Measurements from ENCODE around the gene DLEC1. TPM values are rescaled to one million over a fixed set of nuclear protein-coding genes. Genes with fewer than 3 reads are reported as not detected.

Gene DLEC1
- total RNA-seq, 2 experiments from 2014 or later: 0.19 to 0.46 TPM

DNA sequence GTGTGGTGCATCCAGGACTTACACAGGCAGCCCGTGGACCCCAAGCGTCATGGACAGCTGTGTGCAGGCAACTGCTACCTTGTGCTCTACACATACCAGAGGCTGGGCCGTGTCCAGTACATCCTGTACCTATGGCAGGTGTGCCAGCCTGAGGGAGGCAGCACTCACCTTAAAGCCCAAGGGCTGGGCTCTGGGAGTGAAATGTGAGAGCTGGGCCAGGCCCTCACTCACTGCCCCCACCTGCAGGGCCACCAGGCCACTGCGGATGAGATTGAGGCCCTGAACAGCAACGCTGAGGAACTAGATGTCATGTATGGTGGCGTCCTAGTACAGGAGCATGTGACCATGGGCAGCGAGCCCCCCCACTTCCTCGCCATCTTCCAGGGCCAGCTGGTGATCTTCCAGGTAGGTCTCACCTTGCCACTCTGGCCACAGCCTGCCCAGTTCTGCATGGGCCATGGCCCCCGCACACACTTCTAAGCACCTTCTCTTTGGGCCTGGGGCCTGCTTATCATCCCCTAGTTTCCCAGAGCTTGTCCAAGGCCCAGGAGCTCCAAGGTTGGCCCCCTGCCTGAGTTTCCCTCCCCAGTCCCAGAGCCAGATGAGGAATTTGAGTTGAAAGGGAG is 37.4 kb upstream of the DLEC1 start:
- no peak for DNase-seq
- no peak for ATAC-seq
- peaks cover 20% of the 10 kb centered on the region for H3K36me3 Mint-ChIP-seq (ENCODE audit: low read depth)
- ChIA-PET CTCF (interaction anchor here (0.5 to 1.1 kb wide), 2 partner anchors 28 to 654 kb away, joined by 3 to 4 read pairs; no protein-coding TSS in a partner anchor), POLR2A (no interaction called here)
- H3K4me3 Mint-ChIP-seq: no peak overlapping the region
- H3K27ac Mint-ChIP-seq: no peak overlapping the region
- H3K9me3 Mint-ChIP-seq (ENCODE audit: low read depth): no peaks in the 10 kb centered on the region
- H3K4me1 Mint-ChIP-seq: peaks cover 28% of the 10 kb centered on the region
- intact Hi-C loops (cut with DNase I, micrococcal nuclease): no loop called here
- H3K27me3 Mint-ChIP-seq: no peaks in the 10 kb centered on the region

DNA sequence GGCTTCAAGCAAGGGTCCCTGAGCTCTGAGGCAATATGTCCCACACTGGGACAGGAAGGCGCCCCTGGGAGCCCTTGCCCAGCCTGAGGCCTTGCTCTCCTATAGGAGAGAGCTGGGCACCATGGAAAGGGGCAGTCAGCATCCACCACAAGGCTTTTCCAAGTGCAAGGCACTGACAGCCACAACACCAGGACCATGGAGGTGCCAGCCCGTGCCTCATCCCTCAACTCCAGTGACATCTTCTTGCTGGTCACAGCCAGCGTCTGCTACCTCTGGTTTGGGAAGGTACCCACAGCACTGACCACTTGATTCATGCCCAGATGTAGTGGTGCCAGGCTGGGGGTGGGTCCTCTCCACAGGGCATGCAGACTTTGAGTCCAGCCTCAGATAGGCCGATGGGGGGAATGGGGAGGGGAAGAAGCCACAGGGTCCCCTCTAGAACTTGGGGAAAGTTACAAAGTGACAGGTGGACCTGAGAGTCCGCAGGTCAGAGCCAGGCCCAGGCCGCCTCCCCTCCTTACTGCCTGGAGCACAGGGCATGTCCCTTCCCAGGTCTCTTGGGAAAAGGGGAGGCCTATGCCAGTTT is 36.6 kb upstream of the DLEC1 start:
- no peaks in the 10 kb centered on the region for H3K9me3 Mint-ChIP-seq (ENCODE audit: low read depth)
- no peaks in the 10 kb centered on the region for H3K27me3 Mint-ChIP-seq
- no peak for DNase-seq
- intact Hi-C loops (cut with DNase I, micrococcal nuclease): no loop called here
- peaks cover 24% of the 10 kb centered on the region for H3K4me1 Mint-ChIP-seq
- ChIA-PET POLR2A (no interaction called here), CTCF (interaction anchor here (0.5 to 2.0 kb wide), 2 partner anchors 18 to 653 kb away, joined by 3 to 9 read pairs; no protein-coding TSS in a partner anchor)
- no peak overlapping the region for H3K4me3 Mint-ChIP-seq
- H3K36me3 Mint-ChIP-seq (ENCODE audit: low read depth): peaks cover 15% of the 10 kb centered on the region
- ATAC-seq: no peak
- H3K27ac Mint-ChIP-seq: peak overlapping the region; percentile 31

DNA sequence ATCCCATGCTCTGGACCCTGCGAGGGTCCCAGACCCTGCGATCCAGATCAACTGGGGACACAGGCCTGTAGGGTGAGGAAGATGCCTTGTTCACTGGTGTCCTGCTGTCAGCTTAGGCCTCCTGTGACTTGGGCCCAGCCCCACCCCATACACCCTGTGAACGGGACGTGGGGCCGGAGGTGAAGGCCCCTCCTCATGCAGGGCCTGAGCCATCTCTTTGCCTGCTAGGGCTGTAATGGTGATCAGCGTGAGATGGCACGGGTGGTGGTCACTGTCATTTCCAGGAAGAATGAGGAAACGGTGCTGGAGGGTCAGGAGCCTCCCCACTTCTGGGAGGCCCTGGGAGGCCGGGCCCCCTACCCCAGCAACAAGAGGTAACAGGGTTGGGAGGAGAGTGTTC is 36.1 kb upstream of the DLEC1 start:
- DNase-seq (peak; percentile 4), ATAC-seq (no peak)
- peaks cover 24% of the 10 kb centered on the region for H3K4me1 Mint-ChIP-seq
- no peaks in the 10 kb centered on the region for H3K27me3 Mint-ChIP-seq
- H3K36me3 Mint-ChIP-seq (ENCODE audit: low read depth): peaks cover 15% of the 10 kb centered on the region
- no peaks in the 10 kb centered on the region for H3K9me3 Mint-ChIP-seq (ENCODE audit: low read depth)
- H3K4me3 Mint-ChIP-seq: no peak overlapping the region
- ChIA-PET CTCF (interaction anchor here (1.5 to 2.0 kb wide), 2 partner anchors 17 to 23 kb away, joined by 4 to 9 read pairs; no protein-coding TSS in a partner anchor), POLR2A (no interaction called here)
- H3K27ac Mint-ChIP-seq: peak overlapping the region; percentile 42
- intact Hi-C loops (cut with DNase I, micrococcal nuclease): loop anchor here in 1 of 2 experiments (1.0 kb wide), 1 partner anchor 29 kb away; no protein-coding TSS in a partner anchor

DNA sequence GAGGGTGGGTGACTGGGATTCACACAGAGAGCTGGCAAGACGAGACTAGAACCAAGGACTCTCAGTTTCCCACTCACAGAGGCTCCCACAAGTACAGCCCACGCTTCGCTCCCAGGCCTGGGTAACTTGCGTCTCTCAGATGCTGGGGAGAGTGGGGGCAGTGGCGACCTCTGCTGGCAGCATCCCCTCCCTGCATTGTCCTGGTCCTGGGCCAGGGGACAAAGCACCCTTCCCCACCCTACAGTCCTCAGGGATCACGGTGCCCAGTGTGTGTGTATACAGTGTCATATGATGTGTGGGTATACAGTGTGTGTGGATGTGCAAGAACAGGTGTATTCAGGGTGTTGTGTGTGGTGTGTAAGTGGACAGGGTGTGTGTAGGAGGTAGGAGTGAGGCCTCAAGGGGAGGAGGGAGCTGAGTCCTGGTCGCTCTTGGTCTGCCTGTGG is 35.6 kb upstream of the DLEC1 start:
- Mint-ChIP-seq H3K4me3 (no peak overlapping the region), H3K27ac (peak overlapping the region; percentile 0), H3K9me3 (ENCODE audit: low read depth) (no peaks in the 10 kb centered on the region), H3K36me3 (ENCODE audit: low read depth) (peaks cover 15% of the 10 kb centered on the region), H3K27me3 (no peaks in the 10 kb centered on the region), H3K4me1 (peaks cover 19% of the 10 kb centered on the region)
- POLR2A ChIA-PET: no interaction called here
- CTCF ChIA-PET: interaction anchor here (0.8 to 2.0 kb wide), 5 partner anchors 17 to 503 kb away, joined by 3 to 9 read pairs (median 4); no protein-coding TSS in a partner anchor
- DNase-seq (peak; percentile 72), ATAC-seq (peak; percentile 31)
- intact Hi-C loops (cut with DNase I, micrococcal nuclease): loop anchor here in 1 of 2 experiments (1.0 kb wide), 1 partner anchor 29 kb away; no protein-coding TSS in a partner anchor

DNA sequence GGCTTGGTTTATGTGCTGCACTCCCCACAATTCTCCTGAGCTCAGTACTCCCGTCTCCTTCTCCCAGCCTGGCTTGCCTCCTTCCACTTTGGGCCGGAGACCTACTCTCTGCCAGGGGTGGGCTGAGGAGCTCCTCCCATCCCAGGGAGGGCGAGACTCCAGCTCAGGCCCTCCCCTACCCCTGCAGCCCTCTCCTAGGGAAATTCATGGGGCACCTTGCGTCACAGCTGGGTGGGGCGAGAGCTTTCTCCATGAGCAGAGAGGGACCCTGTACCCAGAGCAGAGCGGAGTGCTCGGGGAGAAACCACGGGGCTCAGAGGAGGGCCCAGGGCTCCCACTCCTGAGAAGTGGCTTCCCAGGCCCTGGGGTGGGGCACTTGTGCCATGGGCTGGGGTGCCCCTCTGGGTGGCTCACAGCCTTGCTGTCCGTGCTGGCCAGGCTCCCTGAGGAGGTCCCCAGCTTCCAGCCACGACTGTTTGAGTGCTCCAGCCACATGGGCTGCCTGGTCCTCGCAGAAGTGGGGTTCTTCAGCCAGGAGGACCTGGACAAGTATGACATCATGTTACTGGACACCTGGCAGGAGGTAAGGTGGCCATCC is 35.1 kb upstream of the DLEC1 start:
- Mint-ChIP-seq H3K4me3 (no peak overlapping the region), H3K9me3 (ENCODE audit: low read depth) (no peaks in the 10 kb centered on the region), H3K4me1 (peaks cover 15% of the 10 kb centered on the region), H3K27me3 (no peaks in the 10 kb centered on the region), H3K36me3 (ENCODE audit: low read depth) (peaks cover 15% of the 10 kb centered on the region), H3K27ac (peak overlapping the region; percentile 0)
- ChIA-PET POLR2A (no interaction called here), CTCF (interaction anchor here (0.8 to 2.0 kb wide), 5 partner anchors 16 to 502 kb away, joined by 3 to 9 read pairs (median 4); no protein-coding TSS in a partner anchor)
- intact Hi-C loops (cut with DNase I, micrococcal nuclease): loop anchor here in 1 of 2 experiments (1.0 kb wide), 1 partner anchor 30 kb away; no protein-coding TSS in a partner anchor
- DNase-seq: no peak
- no peak for ATAC-seq

DNA sequence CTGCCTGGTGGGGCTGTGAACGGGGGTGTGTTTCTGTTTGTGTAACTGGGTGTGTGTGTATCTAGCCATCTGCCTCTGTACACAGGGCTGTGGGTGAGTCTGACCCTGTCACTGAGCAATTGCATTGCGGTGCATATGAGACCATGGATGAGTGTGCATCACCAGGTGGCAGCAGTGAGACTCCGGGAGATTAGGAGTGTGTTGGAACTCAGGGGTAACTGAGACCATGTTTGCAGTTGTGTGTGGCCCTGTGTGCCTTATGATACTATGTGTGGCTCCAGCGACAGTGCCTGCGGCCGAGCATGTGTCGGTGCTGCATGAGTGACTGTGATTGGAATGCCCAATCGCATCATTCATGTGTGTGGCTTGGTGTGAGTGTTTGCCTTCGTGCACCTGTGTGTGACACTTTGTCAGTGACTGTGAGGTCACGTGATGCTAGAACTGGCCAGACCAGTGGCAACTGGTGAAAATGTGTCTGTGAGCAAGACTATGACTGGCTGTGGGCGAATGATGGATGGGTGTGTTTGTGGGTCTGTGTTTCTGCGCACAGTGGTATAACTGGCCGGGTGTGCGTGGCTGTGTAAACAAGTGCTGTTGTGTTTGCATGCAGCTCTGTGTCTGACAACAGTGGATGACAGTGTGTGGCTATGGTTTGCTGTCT is 34.5 kb upstream of the DLEC1 start:
- no peak overlapping the region for H3K4me3 Mint-ChIP-seq
- H3K4me1 Mint-ChIP-seq: peaks cover 9% of the 10 kb centered on the region
- H3K27ac Mint-ChIP-seq: peak overlapping the region; percentile 29
- no peaks in the 10 kb centered on the region for H3K9me3 Mint-ChIP-seq (ENCODE audit: low read depth)
- intact Hi-C loops (cut with DNase I, micrococcal nuclease): no loop called here
- POLR2A ChIA-PET: interaction anchor here (0.6 kb wide), 1 partner anchor 57 kb away, joined by 3 read pairs; no protein-coding TSS in a partner anchor
- DNase-seq (peak; percentile 76), ATAC-seq (peak; percentile 85)
- peaks cover 14% of the 10 kb centered on the region for H3K36me3 Mint-ChIP-seq (ENCODE audit: low read depth)
- CTCF ChIA-PET: interaction anchor here (0.8 to 2.0 kb wide), 5 partner anchors 16 to 502 kb away, joined by 3 to 9 read pairs (median 4); no protein-coding TSS in a partner anchor
- no peaks in the 10 kb centered on the region for H3K27me3 Mint-ChIP-seq

DNA sequence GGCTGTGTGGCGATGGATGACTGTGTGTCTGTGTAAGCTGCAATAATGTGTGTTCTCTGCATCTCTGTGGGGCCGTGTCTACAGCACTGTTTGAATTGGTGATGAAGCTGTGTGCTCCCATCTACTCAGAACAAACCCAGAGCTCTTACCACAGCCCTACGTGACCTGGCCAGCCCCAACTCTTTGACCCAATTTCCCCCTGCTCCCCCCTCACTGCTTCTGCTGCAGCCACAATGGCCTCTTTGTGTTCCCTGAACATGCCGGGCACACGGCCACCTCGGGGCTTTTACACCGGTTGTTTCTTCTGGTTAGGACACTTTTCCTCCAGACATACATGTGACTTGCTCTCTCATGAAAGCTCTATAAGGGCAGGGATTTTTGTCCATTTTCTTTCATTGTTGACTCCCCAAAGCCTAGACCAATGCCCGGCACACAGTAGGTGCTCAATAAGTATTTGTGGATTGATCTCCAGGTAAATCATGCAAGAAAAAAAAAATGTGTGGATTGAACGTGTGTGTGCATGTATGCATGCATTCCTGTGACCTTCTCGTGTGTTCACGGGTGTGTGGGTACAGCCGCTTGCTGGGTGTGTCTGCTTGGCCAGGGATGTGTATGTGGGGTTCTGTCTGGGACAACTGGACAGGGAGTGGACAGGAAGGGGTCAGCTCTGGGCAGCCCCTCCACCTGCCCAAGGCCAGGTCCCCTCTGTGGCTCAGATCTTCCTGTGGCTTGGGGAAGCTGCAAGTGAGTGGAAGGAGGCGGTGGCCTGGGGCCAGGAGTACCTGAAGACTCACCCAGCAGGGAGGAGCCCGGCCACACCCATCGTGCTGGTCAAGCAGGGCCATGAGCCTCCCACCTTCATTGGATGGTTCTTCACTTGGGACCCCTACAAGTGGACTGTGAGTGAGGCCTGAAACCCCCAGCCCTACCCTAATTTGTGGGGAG is 33.7 kb upstream of the DLEC1 start:
- Mint-ChIP-seq H3K36me3 (ENCODE audit: low read depth) (peaks cover 11% of the 10 kb centered on the region), H3K27ac (peak overlapping the region; percentile 29), H3K4me3 (no peak overlapping the region), H3K4me1 (peaks cover 9% of the 10 kb centered on the region), H3K9me3 (ENCODE audit: low read depth) (no peaks in the 10 kb centered on the region), H3K27me3 (no peaks in the 10 kb centered on the region)
- no peak for ATAC-seq
- ChIA-PET CTCF (interaction anchor here (0.9 kb wide), 1 partner anchor 31 kb away, joined by 4 read pairs; no protein-coding TSS in a partner anchor), POLR2A (interaction anchor here (0.6 to 0.7 kb wide), 2 partner anchors 57 to 706 kb away, joined by 3 to 10 read pairs; no protein-coding TSS in a partner anchor)
- intact Hi-C loops (cut with DNase I, micrococcal nuclease): no loop called here
- no peak for DNase-seq

DNA sequence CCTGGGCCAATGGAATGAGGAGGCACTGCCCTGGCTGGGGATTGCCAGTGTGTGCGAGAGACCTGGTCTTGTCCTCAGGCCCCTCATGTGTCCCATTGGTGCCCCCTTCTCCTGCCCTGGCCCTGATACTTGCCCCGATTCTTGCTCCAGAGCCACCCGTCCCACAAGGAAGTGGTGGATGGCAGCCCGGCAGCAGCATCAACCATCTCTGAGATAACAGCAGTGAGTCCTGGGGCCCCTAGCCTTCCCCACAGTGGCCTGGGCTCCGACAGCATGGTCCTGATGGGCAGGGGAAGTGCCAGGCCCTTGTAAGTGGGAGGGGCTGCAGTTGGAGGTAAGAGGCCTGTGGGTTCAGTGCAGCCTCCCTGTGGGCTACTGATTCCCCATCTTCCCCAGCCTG is 33.0 kb upstream of the DLEC1 start:
- ATAC-seq: no peak
- Mint-ChIP-seq H3K4me1 (peaks cover 9% of the 10 kb centered on the region), H3K9me3 (ENCODE audit: low read depth) (no peaks in the 10 kb centered on the region), H3K27me3 (no peaks in the 10 kb centered on the region), H3K4me3 (no peak overlapping the region), H3K36me3 (ENCODE audit: low read depth) (peaks cover 11% of the 10 kb centered on the region), H3K27ac (no peak overlapping the region)
- ChIA-PET CTCF (no interaction called here), POLR2A (interaction anchor here (0.7 kb wide), 1 partner anchor 707 kb away, joined by 10 read pairs; no protein-coding TSS in a partner anchor)
- intact Hi-C loops (cut with DNase I, micrococcal nuclease): no loop called here
- no peak for DNase-seq

DNA sequence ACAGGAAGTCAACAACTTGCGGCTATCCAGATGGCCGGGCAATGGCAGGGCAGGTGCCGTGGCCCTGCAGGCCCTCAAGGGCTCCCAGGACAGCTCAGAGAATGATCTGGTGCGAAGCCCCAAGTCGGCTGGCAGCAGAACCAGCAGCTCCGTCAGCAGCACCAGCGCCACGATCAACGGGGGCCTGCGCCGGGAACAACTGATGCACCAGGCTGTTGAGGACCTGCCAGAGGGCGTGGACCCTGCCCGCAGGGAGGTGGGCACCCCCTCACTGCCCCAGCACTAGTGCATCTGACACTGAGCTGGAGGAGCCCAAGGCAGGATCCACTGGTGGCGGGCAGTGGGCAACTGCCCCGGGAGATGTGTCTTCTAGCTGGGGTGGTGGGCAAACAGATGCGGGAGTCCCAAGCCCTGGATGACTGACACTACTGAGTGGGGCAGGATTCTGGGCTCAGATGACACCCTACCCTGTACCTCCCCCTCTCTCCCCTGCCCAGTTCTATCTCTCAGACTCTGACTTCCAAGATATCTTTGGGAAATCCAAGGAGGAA is 32.5 kb upstream of the DLEC1 start:
- POLR2A ChIA-PET: no interaction called here
- DNase-seq (no peak), ATAC-seq (no peak)
- Mint-ChIP-seq H3K27ac (no peak overlapping the region), H3K9me3 (ENCODE audit: low read depth) (no peaks in the 10 kb centered on the region), H3K36me3 (ENCODE audit: low read depth) (peaks cover 11% of the 10 kb centered on the region), H3K4me1 (peaks cover 9% of the 10 kb centered on the region), H3K4me3 (no peak overlapping the region), H3K27me3 (no peaks in the 10 kb centered on the region)
- intact Hi-C loops (cut with DNase I, micrococcal nuclease): no loop called here
- CTCF ChIA-PET: no interaction called here

DNA sequence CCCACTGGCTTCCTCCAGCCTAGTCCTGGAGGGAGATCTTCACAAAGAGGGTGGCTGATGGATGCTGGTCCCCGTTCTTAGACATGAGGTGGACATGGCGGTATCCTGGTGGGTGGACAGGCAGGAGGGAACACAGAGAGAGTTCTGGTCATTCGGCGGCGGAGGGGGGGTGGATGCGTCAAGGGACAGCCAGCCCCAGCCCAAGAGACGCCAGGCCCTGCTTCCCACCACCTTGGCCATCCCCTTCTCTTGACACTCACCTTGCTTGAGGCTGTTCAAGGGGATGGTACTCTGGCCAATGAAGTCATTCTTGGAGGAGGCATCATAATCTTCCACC is 31.3 kb upstream of the DLEC1 start:
- Mint-ChIP-seq H3K4me1 (peaks cover 9% of the 10 kb centered on the region), H3K27me3 (no peaks in the 10 kb centered on the region), H3K9me3 (ENCODE audit: low read depth) (no peaks in the 10 kb centered on the region), H3K36me3 (ENCODE audit: low read depth) (peaks cover 6% of the 10 kb centered on the region), H3K4me3 (no peak overlapping the region), H3K27ac (no peak overlapping the region)
- ChIA-PET POLR2A (interaction anchor here (0.7 kb wide), 1 partner anchor 163 kb away, joined by 3 read pairs; no protein-coding TSS in a partner anchor), CTCF (no interaction called here)
- intact Hi-C loops (cut with DNase I, micrococcal nuclease): no loop called here
- no peak for ATAC-seq
- no peak for DNase-seq
